HepG2 (cell line): ENCODE data around the gene LRRC39. TPM values are rescaled to one million over a fixed set of nuclear protein-coding genes. Genes with fewer than 3 reads are reported as not detected.

ENCODE experiments used
- CHD2 ChIP-seq: IDR thresholded peaks from 2 replicates; pipeline ENCODE4 v1.6.1; 2011; ENCODE audit warnings: low read depth, low read length, improper control_type of control experiment
- FLYWCH1 ChIP-seq: sonication (generic); formaldehyde crosslinking; IDR thresholded peaks from 2 replicates; pipeline ENCODE4 v1.8.1; 2023; ENCODE audit warnings: mild to moderate bottlenecking, missing genetic modification reagents
- FOSL2 ChIP-seq: sonication (generic); formaldehyde crosslinking; IDR thresholded peaks from 2 replicates; pipeline ENCODE4 v1.4.0; 2020; ENCODE audit warnings: missing genetic modification reagents
- IKZF4 ChIP-seq: sonication (generic); formaldehyde crosslinking; IDR thresholded peaks from 2 replicates; pipeline ENCODE4 v1.5.1; 2020; ENCODE audit warnings: borderline replicate concordance, mild to moderate bottlenecking, low read depth, missing genetic modification reagents; ENCODE audit errors: not compliant biosample characterization
- KDM4B ChIP-seq: sonication (generic); formaldehyde crosslinking; IDR thresholded peaks from 2 replicates; pipeline ENCODE4 v1.4.0; 2020; ENCODE audit warnings: missing genetic modification reagents
- KLF9 ChIP-seq: IDR thresholded peaks from 2 replicates; pipeline ENCODE4 v1.6.1; 2016; ENCODE audit warnings: low read depth
- MTA1 ChIP-seq: sonication (generic); formaldehyde crosslinking; IDR thresholded peaks from 2 replicates; pipeline ENCODE4 v1.4.0; 2020; ENCODE audit warnings: missing genetic modification reagents, mild to moderate bottlenecking, borderline replicate concordance
- MYC ChIP-seq: sonication (generic); formaldehyde crosslinking; IDR thresholded peaks from 2 replicates; pipeline ENCODE4 v1.9.0; 2021; ENCODE audit warnings: missing genetic modification reagents, borderline replicate concordance
- NR2F6 ChIP-seq, 2 experiments: IDR thresholded peaks; 2 replicates each; pipeline ENCODE4 v1.6.1; 2016; ENCODE audit warnings: antibody characterized with exemption in 1 of 2, mild to moderate bottlenecking in 1 of 2
- PRMT3 ChIP-seq: sonication (generic); formaldehyde crosslinking; IDR thresholded peaks from 2 replicates; pipeline ENCODE4 v1.8.1; 2022; ENCODE audit warnings: low read depth, mild to moderate bottlenecking, moderate library complexity, missing genetic modification reagents, borderline replicate concordance
- RFXANK ChIP-seq: IDR thresholded peaks from 2 replicates; pipeline ENCODE4 v1.6.1; 2016
- SPEN ChIP-seq: sonication (generic); formaldehyde crosslinking; IDR thresholded peaks from 2 replicates; pipeline ENCODE4 v1.5.1; 2020; ENCODE audit warnings: low read depth, mild to moderate bottlenecking, missing genetic modification reagents
- STAG1 ChIP-seq: sonication (generic); formaldehyde crosslinking; IDR thresholded peaks from 2 replicates; pipeline ENCODE4 v1.4.0; 2020; ENCODE audit warnings: missing genetic modification reagents
- TARDBP ChIP-seq: sonication (generic); formaldehyde crosslinking; IDR thresholded peaks from 2 replicates; pipeline ENCODE4 v1.8.0; 2022; ENCODE audit warnings: mild to moderate bottlenecking, missing genetic modification reagents
- XRCC5 ChIP-seq: fragments of 200-400 bp; formaldehyde crosslinking; optimal IDR thresholded peaks from 2 replicates; pipeline ENCODE3; 2017; ENCODE audit warnings: mild to moderate bottlenecking, low read length
- ZMAT3 ChIP-seq: sonication (generic); formaldehyde crosslinking; conservative IDR thresholded peaks from 2 replicates; pipeline ENCODE4 v1.7.0; 2021; ENCODE audit warnings: missing genetic modification reagents
- ZNF446 ChIP-seq: sonication (generic); formaldehyde crosslinking; IDR thresholded peaks from 2 replicates; pipeline ENCODE4 v1.5.0; 2020; ENCODE audit warnings: mild to moderate bottlenecking, missing genetic modification reagents
- ZNF549 ChIP-seq: sonication (generic); formaldehyde crosslinking; IDR thresholded peaks from 2 replicates; pipeline ENCODE4 v1.5.0; 2020; ENCODE audit warnings: missing genetic modification reagents
- ZNF7 ChIP-seq: IDR thresholded peaks from 2 replicates; pipeline ENCODE4 v1.6.1; 2016; ENCODE audit warnings: missing biosample characterization, missing genetic modification reagents
- ZNF768 ChIP-seq: sonication (generic); formaldehyde crosslinking; IDR thresholded peaks from 2 replicates; pipeline ENCODE4 v1.4.0; 2020; ENCODE audit warnings: missing genetic modification reagents
- polyA plus RNA-seq, 8 experiments: library from polyadenylated mRNA; depleted of rRNA in 3 of 8; stranded (reverse) in 7 of 8; unstranded in 1 of 8; fragments of >200 nt; fragmentation: Illumina TruSeq in 4 of 8; extraction: Trizol in 4 of 8; gene quantifications; 2 replicates each; pipeline versions ENCODE4 v1.2.1 to v1.2.3, GENCODE V29; 2011 to 2016; ENCODE audit warnings: low read depth in 4 of 8, missing spikeins in 1 of 8, mixed read lengths in 1 of 8; ENCODE audit not compliant: insufficient read depth in 1 of 8
- total RNA-seq, 5 experiments: library from RNA; depleted of rRNA; stranded (reverse); fragments of >200 nt; fragmentation: Illumina TruSeq; extraction: Trizol; gene quantifications; 2 replicates each; pipeline ENCODE4 v1.2.3, GENCODE V29; 2016; ENCODE audit warnings: low read depth in 1 of 5
- TF ChIP-seq, protein P1 (sequence below): sonication (generic); formaldehyde crosslinking; IDR thresholded peaks from 2 replicates; pipeline ENCODE4 v1.8.1; 2022; ENCODE audit warnings: low read depth, mild to moderate bottlenecking, missing genetic modification reagents
- TF ChIP-seq, protein P2 (sequence below): sonication (generic); formaldehyde crosslinking; IDR thresholded peaks from 2 replicates; pipeline ENCODE4 v1.8.0; 2022; ENCODE audit warnings: mild to moderate bottlenecking, missing genetic modification reagents; ENCODE audit not compliant: insufficient replicate concordance
- TF ChIP-seq, protein P3 (sequence below): sonication (generic); formaldehyde crosslinking; IDR thresholded peaks from 2 replicates; pipeline ENCODE4 v1.4.0; 2020; ENCODE audit warnings: missing genetic modification reagents

LRRC39 gene
- total and polyA plus RNA-seq, 2 of the 13 experiments (the other 11 are each of a cell fraction or from before 2014, with no cell fraction given), result 0.07 to 0.32 TPM

DNA sequence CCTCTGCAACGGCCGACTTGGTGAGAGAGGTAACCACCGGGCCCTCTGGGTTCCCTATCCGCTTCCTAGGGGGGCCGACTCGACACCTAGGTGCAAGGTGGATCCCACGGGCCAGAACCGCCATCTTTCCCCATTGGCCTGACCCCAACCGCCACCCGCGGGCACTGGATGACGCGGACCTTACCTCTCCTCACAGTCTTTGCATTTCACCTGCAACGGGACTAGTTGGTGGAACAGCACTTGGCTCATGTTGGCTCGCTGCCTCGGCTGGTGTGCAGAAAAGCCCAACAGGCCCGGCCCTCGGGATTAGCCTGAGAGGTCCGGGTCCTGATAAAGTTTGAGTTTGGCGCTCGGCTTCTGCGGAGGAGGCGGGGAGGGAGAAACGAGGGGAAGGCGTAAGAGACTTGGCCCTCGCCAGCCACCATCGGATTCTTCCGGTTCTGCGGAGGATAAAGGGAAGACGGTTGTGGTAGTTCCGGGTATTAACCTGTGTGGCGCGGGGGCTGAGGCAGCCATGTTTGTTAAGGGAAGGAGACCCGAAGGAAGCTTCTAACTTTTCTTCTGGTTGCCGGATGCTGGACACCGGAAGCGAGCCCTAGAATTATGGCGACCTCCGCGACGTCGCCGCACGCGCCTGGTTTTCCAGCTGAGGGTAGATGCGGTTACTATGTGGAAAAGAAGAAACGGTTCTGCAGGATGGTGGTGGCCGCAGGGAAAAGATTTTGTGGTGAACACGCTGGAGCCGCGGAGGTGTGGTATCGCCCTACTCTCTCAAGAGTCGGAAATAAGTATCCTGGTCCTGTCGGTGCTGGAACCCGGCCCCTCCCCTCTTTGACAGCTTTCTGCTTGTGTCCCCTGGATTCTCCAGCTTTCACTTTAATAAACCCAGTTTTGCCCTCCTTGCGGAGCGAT lies 45.2 kb downstream of the LRRC39 start, which contains the start of the genes SASS6 and TRMT13 (continued):
- TF ChIP-seq, protein P1, sequence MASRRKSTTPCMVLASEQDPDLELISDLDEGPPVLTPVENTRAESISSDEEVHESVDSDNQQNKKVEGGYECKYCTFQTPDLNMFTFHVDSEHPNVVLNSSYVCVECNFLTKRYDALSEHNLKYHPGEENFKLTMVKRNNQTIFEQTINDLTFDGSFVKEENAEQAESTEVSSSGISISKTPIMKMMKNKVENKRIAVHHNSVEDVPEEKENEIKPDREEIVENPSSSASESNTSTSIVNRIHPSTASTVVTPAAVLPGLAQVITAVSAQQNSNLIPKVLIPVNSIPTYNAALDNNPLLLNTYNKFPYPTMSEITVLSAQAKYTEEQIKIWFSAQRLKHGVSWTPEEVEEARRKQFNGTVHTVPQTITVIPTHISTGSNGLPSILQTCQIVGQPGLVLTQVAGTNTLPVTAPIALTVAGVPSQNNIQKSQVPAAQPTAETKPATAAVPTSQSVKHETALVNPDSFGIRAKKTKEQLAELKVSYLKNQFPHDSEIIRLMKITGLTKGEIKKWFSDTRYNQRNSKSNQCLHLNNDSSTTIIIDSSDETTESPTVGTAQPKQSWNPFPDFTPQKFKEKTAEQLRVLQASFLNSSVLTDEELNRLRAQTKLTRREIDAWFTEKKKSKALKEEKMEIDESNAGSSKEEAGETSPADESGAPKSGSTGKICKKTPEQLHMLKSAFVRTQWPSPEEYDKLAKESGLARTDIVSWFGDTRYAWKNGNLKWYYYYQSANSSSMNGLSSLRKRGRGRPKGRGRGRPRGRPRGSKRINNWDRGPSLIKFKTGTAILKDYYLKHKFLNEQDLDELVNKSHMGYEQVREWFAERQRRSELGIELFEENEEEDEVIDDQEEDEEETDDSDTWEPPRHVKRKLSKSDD (CRISPR knock-in tag), result peak; percentile 86
- no peak for TF ChIP-seq FLYWCH1 (CRISPR knock-in tag)
- peak; percentile 74; the same call in 1 of the 2 replicates for TF ChIP-seq TARDBP (CRISPR knock-in tag)
- TF ChIP-seq MTA1, result 0 out of 2 replicates have a peak, but pooled peaks have one; percentile 49
- TF ChIP-seq NR2F6 (IDR thresholded peaks at IDR 0.05), result peak; percentile 34; the same call in 1 of the 2 replicates
- TF ChIP-seq NR2F6 (CRISPR knock-in tag; IDR thresholded peaks at IDR 0.05), result no peak
- TF ChIP-seq SPEN, result peak; percentile 75
- TF ChIP-seq ZNF768 (CRISPR knock-in tag), result peak; percentile 31; the same call in 1 of the 2 replicates
- 0 out of 2 replicates have a peak, but pooled peaks have one; percentile 80 for TF ChIP-seq RFXANK
- TF ChIP-seq CHD2, result peak; percentile 35; the same call in 1 of the 2 replicates
- peak; percentile 7; the same call in 1 of the 2 replicates for TF ChIP-seq STAG1 (CRISPR knock-in tag)
- TF ChIP-seq KDM4B (CRISPR knock-in tag), result 0 out of 2 replicates have a peak, but pooled peaks have one; percentile 15
- TF ChIP-seq FOSL2, result peak; percentile 35
- TF ChIP-seq ZNF549 (CRISPR knock-in tag), result no peak
- 0 out of 2 replicates have a peak, but pooled peaks have one; percentile 31 for TF ChIP-seq KLF9 (CRISPR knock-in tag)
- TF ChIP-seq ZNF446, result peak; percentile 40
- no peak for TF ChIP-seq PRMT3 (CRISPR knock-in tag)
- TF ChIP-seq MYC (CRISPR knock-in tag), result peak; percentile 89
- TF ChIP-seq, protein P2, sequence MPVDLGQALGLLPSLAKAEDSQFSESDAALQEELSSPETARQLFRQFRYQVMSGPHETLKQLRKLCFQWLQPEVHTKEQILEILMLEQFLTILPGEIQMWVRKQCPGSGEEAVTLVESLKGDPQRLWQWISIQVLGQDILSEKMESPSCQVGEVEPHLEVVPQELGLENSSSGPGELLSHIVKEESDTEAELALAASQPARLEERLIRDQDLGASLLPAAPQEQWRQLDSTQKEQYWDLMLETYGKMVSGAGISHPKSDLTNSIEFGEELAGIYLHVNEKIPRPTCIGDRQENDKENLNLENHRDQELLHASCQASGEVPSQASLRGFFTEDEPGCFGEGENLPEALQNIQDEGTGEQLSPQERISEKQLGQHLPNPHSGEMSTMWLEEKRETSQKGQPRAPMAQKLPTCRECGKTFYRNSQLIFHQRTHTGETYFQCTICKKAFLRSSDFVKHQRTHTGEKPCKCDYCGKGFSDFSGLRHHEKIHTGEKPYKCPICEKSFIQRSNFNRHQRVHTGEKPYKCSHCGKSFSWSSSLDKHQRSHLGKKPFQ, result peak; percentile 65
- TF ChIP-seq XRCC5, result peak; percentile 88
- peak; percentile 18 for TF ChIP-seq IKZF4 (CRISPR knock-in tag)
- TF ChIP-seq, protein P3, sequence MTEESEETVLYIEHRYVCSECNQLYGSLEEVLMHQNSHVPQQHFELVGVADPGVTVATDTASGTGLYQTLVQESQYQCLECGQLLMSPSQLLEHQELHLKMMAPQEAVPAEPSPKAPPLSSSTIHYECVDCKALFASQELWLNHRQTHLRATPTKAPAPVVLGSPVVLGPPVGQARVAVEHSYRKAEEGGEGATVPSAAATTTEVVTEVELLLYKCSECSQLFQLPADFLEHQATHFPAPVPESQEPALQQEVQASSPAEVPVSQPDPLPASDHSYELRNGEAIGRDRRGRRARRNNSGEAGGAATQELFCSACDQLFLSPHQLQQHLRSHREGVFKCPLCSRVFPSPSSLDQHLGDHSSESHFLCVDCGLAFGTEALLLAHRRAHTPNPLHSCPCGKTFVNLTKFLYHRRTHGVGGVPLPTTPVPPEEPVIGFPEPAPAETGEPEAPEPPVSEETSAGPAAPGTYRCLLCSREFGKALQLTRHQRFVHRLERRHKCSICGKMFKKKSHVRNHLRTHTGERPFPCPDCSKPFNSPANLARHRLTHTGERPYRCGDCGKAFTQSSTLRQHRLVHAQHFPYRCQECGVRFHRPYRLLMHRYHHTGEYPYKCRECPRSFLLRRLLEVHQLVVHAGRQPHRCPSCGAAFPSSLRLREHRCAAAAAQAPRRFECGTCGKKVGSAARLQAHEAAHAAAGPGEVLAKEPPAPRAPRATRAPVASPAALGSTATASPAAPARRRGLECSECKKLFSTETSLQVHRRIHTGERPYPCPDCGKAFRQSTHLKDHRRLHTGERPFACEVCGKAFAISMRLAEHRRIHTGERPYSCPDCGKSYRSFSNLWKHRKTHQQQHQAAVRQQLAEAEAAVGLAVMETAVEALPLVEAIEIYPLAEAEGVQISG (CRISPR knock-in tag), result peak; percentile 95
- TF ChIP-seq ZMAT3 (CRISPR knock-in tag), result peak; percentile 45; the same call in 1 of the 2 replicates
- TF ChIP-seq ZNF7 (CRISPR knock-in tag), result no peak
